Thymus (tissue), 2 donors: ENCODE data around the gene TSPYL1. TPM values are rescaled to one million over a fixed set of nuclear protein-coding genes. Genes with fewer than 3 reads are reported as not detected.

ENCODE experiments used
- polyA plus RNA-seq: library from polyadenylated mRNA; stranded (reverse); fragments of 200-250 nt; gene quantifications from one replicate; pipeline ENCODE4 v1.2.3, GENCODE V29; 2013
- total RNA-seq: library from RNA; stranded (reverse); fragments of 120-200 nt; gene quantifications from one replicate; pipeline ENCODE4 v1.2.4, GENCODE V29; 2013
- donor health status: healthy.

Gene TSPYL1
- total and polyA plus RNA-seq, 2 donors = 42.9 to 48.7 TPM

Other genes with a start within 250 kb of the TSPYL1 start
- 0.80 TPM for gene FRK, start 219.0 kb downstream of the TSPYL1 start, total RNA-seq
- gene FRK, start 219.0 kb downstream of the TSPYL1 start, polyA plus RNA-seq = 0.98 TPM
- 15.6 TPM for gene NT5DC1, start 179.1 kb downstream of the TSPYL1 start, total RNA-seq
- gene NT5DC1, start 179.1 kb downstream of the TSPYL1 start, polyA plus RNA-seq = 14.1 TPM
- 0.24 TPM for gene COL10A1, start 153.8 kb downstream of the TSPYL1 start, total RNA-seq
- gene COL10A1, start 153.8 kb downstream of the TSPYL1 start, polyA plus RNA-seq = 0.21 TPM
- gene TSPYL4, start 25.9 kb downstream of the TSPYL1 start, total RNA-seq = 15.1 TPM
- gene TSPYL4, start 25.9 kb downstream of the TSPYL1 start, polyA plus RNA-seq = 16.1 TPM
- gene DSE, start 91.0 kb upstream of the TSPYL1 start, total RNA-seq = 23.8 TPM
- gene DSE, start 91.0 kb upstream of the TSPYL1 start, polyA plus RNA-seq = 12.8 TPM
- gene CALHM6, start 181.4 kb upstream of the TSPYL1 start, total RNA-seq = 43.4 TPM
- gene CALHM6, start 181.4 kb upstream of the TSPYL1 start, polyA plus RNA-seq = 45.3 TPM
- 0.33 TPM for gene CALHM5, start 231.7 kb upstream of the TSPYL1 start, total RNA-seq
- 0.62 TPM for gene CALHM5, start 231.7 kb upstream of the TSPYL1 start, polyA plus RNA-seq